H9 (cell line): ENCODE data around the gene NHLH1. TPM values are rescaled to one million over a fixed set of nuclear protein-coding genes. Genes with fewer than 3 reads are reported as not detected.

Experiments
- DNase-seq: peaks from one replicate; pipeline ENCODE4 v3.0.0-alpha.2; 2017
- H2AFZ ChIP-seq: one replicate; pipeline ENCODE4 v1.6.1; 2013; ENCODE audit warnings: mild to moderate bottlenecking, low read length, control low read depth, moderate library complexity
- H2AK5ac ChIP-seq: 2 replicates; pipeline ENCODE4 v1.6.1; 2013; ENCODE audit warnings: low read length, control low read depth, mixed read lengths; ENCODE audit not compliant: insufficient read length
- H2BK120ac ChIP-seq: one replicate; pipeline ENCODE4 v1.6.1; 2013; ENCODE audit warnings: low read depth, mild to moderate bottlenecking, low read length, control low read depth, inconsistent platforms; ENCODE audit not compliant: poor library complexity, severe bottlenecking
- H2BK12ac ChIP-seq: 2 replicates; pipeline ENCODE4 v1.6.1; 2013; ENCODE audit warnings: low read length, control low read depth, mixed read lengths, low read depth; ENCODE audit not compliant: insufficient read length
- H2BK15ac ChIP-seq: 2 replicates; pipeline ENCODE4 v1.6.1; 2013; ENCODE audit warnings: low read depth, low read length, control low read depth
- H2BK20ac ChIP-seq: one replicate; pipeline ENCODE4 v1.6.1; 2013; ENCODE audit warnings: low read depth, mild to moderate bottlenecking, low read length, control low read depth, inconsistent platforms; ENCODE audit not compliant: poor library complexity, severe bottlenecking
- H2BK5ac ChIP-seq: 2 replicates; pipeline ENCODE4 v1.6.1; 2013; ENCODE audit warnings: low read length, control low read depth, mixed read lengths; ENCODE audit not compliant: insufficient read length
- H3K14ac ChIP-seq: 2 replicates; pipeline ENCODE4 v1.6.1; 2013; ENCODE audit warnings: low read length, control low read depth; ENCODE audit not compliant: insufficient read depth
- H3K18ac ChIP-seq: 2 replicates; pipeline ENCODE4 v1.6.1; 2013; ENCODE audit warnings: low read depth, mild to moderate bottlenecking, mixed read lengths, low read length, control low read depth; ENCODE audit not compliant: insufficient read length
- H3K23ac ChIP-seq: 2 replicates; pipeline ENCODE4 v1.6.1; 2013; ENCODE audit warnings: low read length, control low read depth, mixed read lengths, low read depth; ENCODE audit not compliant: insufficient read length
- H3K23me2 ChIP-seq: 2 replicates; pipeline ENCODE4 v1.6.1; 2013; ENCODE audit warnings: low read depth, mild to moderate bottlenecking, mixed read lengths, low read length, control low read depth; ENCODE audit not compliant: insufficient read length, poor library complexity, severe bottlenecking
- H3K27ac ChIP-seq: 2 replicates; pipeline ENCODE4 v1.5.1; 2013; ENCODE audit warnings: low read length, control low read depth, mixed read lengths, low read depth; ENCODE audit not compliant: insufficient read length
- H3K27me3 ChIP-seq: 2 replicates; pipeline ENCODE4 v1.6.1; 2013; ENCODE audit warnings: low read length, control low read depth, inconsistent platforms; ENCODE audit not compliant: insufficient read depth
- H3K4ac ChIP-seq: 2 replicates; pipeline ENCODE4 v1.6.1; 2013; ENCODE audit warnings: low read depth, mild to moderate bottlenecking, control low read depth, inconsistent platforms, low read length, moderate library complexity
- H3K4me1 ChIP-seq: 2 replicates; pipeline ENCODE4 v1.6.1; 2013; ENCODE audit warnings: low read length, control low read depth, inconsistent platforms; ENCODE audit not compliant: insufficient read depth
- H3K4me2 ChIP-seq: 2 replicates; pipeline ENCODE4 v1.6.1; 2013; ENCODE audit warnings: low read length, control low read depth, mixed read lengths; ENCODE audit not compliant: insufficient read length, insufficient read depth
- H3K56ac ChIP-seq: 2 replicates; pipeline ENCODE4 v1.6.1; 2013; ENCODE audit warnings: low read depth, mild to moderate bottlenecking, mixed read lengths, low read length, control low read depth; ENCODE audit not compliant: insufficient read length
- H3K79me1 ChIP-seq: 2 replicates; pipeline ENCODE4 v1.6.1; 2013; ENCODE audit warnings: low read depth, mild to moderate bottlenecking, moderate library complexity, low read length, control low read depth, inconsistent platforms; ENCODE audit not compliant: insufficient read depth, poor library complexity, severe bottlenecking
- H3K79me2 ChIP-seq: 2 replicates; pipeline ENCODE4 v1.6.1; 2013; ENCODE audit warnings: low read length, control low read depth, inconsistent platforms; ENCODE audit not compliant: insufficient read depth
- H3K9ac ChIP-seq: 2 replicates; pipeline ENCODE4 v1.6.1; 2013; ENCODE audit warnings: low read length, control low read depth, mixed read lengths; ENCODE audit not compliant: insufficient read length; ENCODE audit errors: extremely low read depth
- H3K9me3 ChIP-seq: one replicate; pipeline ENCODE4 v1.6.1; 2013; ENCODE audit warnings: low read depth, low read length, inconsistent platforms; ENCODE audit not compliant: control insufficient read depth
- H3T11ph ChIP-seq: one replicate; pipeline ENCODE4 v1.6.1; 2013; ENCODE audit warnings: mild to moderate bottlenecking, low read length, control low read depth, inconsistent platforms
- H4K20me1 ChIP-seq: one replicate; pipeline ENCODE4 v1.6.1; 2013; ENCODE audit not compliant: control insufficient read depth, insufficient read length, insufficient read depth
- H4K5ac ChIP-seq: 2 replicates; pipeline ENCODE4 v1.6.1; 2013; ENCODE audit warnings: low read depth, mild to moderate bottlenecking, mixed read lengths, low read length, control low read depth; ENCODE audit not compliant: insufficient read length
- H4K8ac ChIP-seq: replicated peaks from 2 replicates; pipeline ENCODE4 v1.6.1; 2013; ENCODE audit warnings: low read length, control low read depth, mixed read lengths, low read depth; ENCODE audit not compliant: insufficient read length
- H4K91ac ChIP-seq: 2 replicates; pipeline ENCODE4 v1.6.1; 2013; ENCODE audit warnings: low read depth, mild to moderate bottlenecking, moderate library complexity, mixed read lengths, low read length, control low read depth; ENCODE audit not compliant: insufficient read length
- H3K27ac Mint-ChIP-seq, 3 experiments: 2 replicates in 2 of 3; 3 replicates in 1 of 3; pipeline ENCODE4 v1.8.0; 2020 to 2021; ENCODE audit warnings: mixed read lengths in 3 of 3, mild to moderate bottlenecking in 1 of 3, moderate library complexity in 1 of 3
- H3K27me3 Mint-ChIP-seq: 2 replicates; pipeline ENCODE4 v1.8.0; 2021; ENCODE audit warnings: low read depth, mild to moderate bottlenecking, moderate library complexity, mixed read lengths
- H3K36me3 Mint-ChIP-seq, 3 experiments: 2 replicates in 2 of 3; 3 replicates in 1 of 3; pipeline ENCODE4 v1.8.0; 2020 to 2021; ENCODE audit warnings: low read depth in 3 of 3, mixed read lengths in 3 of 3; ENCODE audit not compliant: insufficient read depth in 1 of 3
- H3K4me1 Mint-ChIP-seq, 2 experiments: 2 replicates each; pipeline ENCODE4 v1.8.0; 2020; ENCODE audit warnings: mixed read lengths in 2 of 2
- H3K4me3 Mint-ChIP-seq, 2 experiments: 2 replicates in 1 of 2; 3 replicates in 1 of 2; pipeline ENCODE4 v1.8.0; 2020 to 2021; ENCODE audit warnings: mild to moderate bottlenecking in 2 of 2, mixed read lengths in 2 of 2, moderate library complexity in 1 of 2
- H3K9me3 Mint-ChIP-seq, 2 experiments: 2 replicates in 1 of 2; 3 replicates in 1 of 2; pipeline ENCODE4 v1.8.0; 2020; ENCODE audit warnings: mild to moderate bottlenecking in 2 of 2, mixed read lengths in 2 of 2, moderate library complexity in 1 of 2
- WGBS: extraction: QIAGEN DNeasy Blood & Tissue Kit; methylation state at CpG from one replicate; pipeline ENCODE4 v1.1.7; 2013; ENCODE audit warnings: missing lambda C conversion rate, low lambda C conversion rate, mixed read lengths; ENCODE audit not compliant: insufficient read length; ENCODE audit errors: extremely low coverage; 5-methylcytosine and 5-hydroxymethylcytosine counted together
- total RNA-seq: library from RNA; stranded (reverse); gene quantifications from 2 replicates; pipeline ENCODE4 v1.2.1, GENCODE V29; 2021
- TF ChIP-seq, protein P1 (sequence below): fragments of 200-600 bp; sonication (generic); conservative IDR thresholded peaks from 3 replicates; pipeline ENCODE4 v1.8.0; 2021; ENCODE audit warnings: antibody characterized with exemption, mild to moderate bottlenecking

The NHLH1 gene
- total RNA-seq, 1 experiment from 2014 or later: 1.5 TPM

GRCh38 chr1:160404094-160404493 lies 37.2 kb downstream of the NHLH1 start:
- Histone ChIP-seq H3K4me1 (peaks cover 26% of the 10 kb centered on the region; the same call in 1 of the 2 replicates), H3K9me3 (no peaks in the 10 kb centered on the region), H3K4ac (no peak overlapping the region), H3K27me3 (no peaks in the 10 kb centered on the region), H2AK5ac (no peak overlapping the region), H2BK120ac (no peak overlapping the region), H2BK5ac (no peak overlapping the region), H2BK20ac (no peak overlapping the region), H4K20me1 (no peaks in the 10 kb centered on the region), H3T11ph (no peak overlapping the region), H2AFZ (no peak overlapping the region), H3K79me2 (peaks cover 24% of the 10 kb centered on the region; the same call in 1 of the 2 replicates), H4K5ac (no peak overlapping the region), H3K18ac (no peak overlapping the region), H2BK12ac (no peak overlapping the region), H3K4me2 (no peak overlapping the region), H3K56ac (no peak overlapping the region), H4K91ac (no peak overlapping the region), H3K23ac (no peak overlapping the region), H4K8ac (no peak overlapping the region), H3K79me1 (no peaks in the 10 kb centered on the region), H3K27ac (no peak overlapping the region), H2BK15ac (no peak overlapping the region), H3K9ac (no peak overlapping the region), H3K14ac (no peak overlapping the region), H3K23me2 (peaks cover 17% of the 10 kb centered on the region)
- TF ChIP-seq, protein P1, sequence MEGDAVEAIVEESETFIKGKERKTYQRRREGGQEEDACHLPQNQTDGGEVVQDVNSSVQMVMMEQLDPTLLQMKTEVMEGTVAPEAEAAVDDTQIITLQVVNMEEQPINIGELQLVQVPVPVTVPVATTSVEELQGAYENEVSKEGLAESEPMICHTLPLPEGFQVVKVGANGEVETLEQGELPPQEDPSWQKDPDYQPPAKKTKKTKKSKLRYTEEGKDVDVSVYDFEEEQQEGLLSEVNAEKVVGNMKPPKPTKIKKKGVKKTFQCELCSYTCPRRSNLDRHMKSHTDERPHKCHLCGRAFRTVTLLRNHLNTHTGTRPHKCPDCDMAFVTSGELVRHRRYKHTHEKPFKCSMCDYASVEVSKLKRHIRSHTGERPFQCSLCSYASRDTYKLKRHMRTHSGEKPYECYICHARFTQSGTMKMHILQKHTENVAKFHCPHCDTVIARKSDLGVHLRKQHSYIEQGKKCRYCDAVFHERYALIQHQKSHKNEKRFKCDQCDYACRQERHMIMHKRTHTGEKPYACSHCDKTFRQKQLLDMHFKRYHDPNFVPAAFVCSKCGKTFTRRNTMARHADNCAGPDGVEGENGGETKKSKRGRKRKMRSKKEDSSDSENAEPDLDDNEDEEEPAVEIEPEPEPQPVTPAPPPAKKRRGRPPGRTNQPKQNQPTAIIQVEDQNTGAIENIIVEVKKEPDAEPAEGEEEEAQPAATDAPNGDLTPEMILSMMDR: no peak
- DNase-seq: no peak
- Mint-ChIP-seq H3K9me3 (no peaks in the 10 kb centered on the region), H3K27ac (no peak overlapping the region; a peak in 2 of 7 replicates), H3K4me1 (peaks cover 80 to 82% of the 10 kb centered on the region in 2 experiments), H3K4me3 (no peak overlapping the region; a peak in 1 of 5 replicates), H3K27me3 (no peaks in the 10 kb centered on the region), H3K36me3 (peaks cover 4 to 23% (median 7%) of the 10 kb centered on the region in 3 experiments; a peak in 6 of 7 replicates)
- WGBS: no CpG with 5 or more reads among the region's 3 CpGs
